AG09309 (cell line): Measurements from ENCODE around the gene MIB1.
A peak's percentile ranks its signal among the peaks of the same experiment; 100 is the strongest.
"Not testable (repeated sequence)": the region's sequence is repeated elsewhere in the genome, so short reads cannot be mapped to it uniquely, and the experiment has no call there.

Experiments used
- DNase-seq: peaks from one replicate; pipeline ENCODE4 v3.0.0-alpha.2; 2010; ENCODE audit warnings: low read depth
- H3K4me3 ChIP-seq: 2 replicates; pipeline ENCODE4 v1.5.1; 2011; ENCODE audit warnings: mild to moderate bottlenecking, low read depth, low read length, moderate library complexity; ENCODE audit not compliant: control insufficient read depth
- TF ChIP-seq, protein P1 (sequence below): IDR thresholded peaks from 2 replicates; pipeline ENCODE4 v1.5.1; 2011; ENCODE audit warnings: mild to moderate bottlenecking, low read depth, low read length, inconsistent platforms; ENCODE audit not compliant: insufficient read depth, control insufficient read depth; ENCODE audit errors: missing control alignments

The MIB1 gene

DNA sequence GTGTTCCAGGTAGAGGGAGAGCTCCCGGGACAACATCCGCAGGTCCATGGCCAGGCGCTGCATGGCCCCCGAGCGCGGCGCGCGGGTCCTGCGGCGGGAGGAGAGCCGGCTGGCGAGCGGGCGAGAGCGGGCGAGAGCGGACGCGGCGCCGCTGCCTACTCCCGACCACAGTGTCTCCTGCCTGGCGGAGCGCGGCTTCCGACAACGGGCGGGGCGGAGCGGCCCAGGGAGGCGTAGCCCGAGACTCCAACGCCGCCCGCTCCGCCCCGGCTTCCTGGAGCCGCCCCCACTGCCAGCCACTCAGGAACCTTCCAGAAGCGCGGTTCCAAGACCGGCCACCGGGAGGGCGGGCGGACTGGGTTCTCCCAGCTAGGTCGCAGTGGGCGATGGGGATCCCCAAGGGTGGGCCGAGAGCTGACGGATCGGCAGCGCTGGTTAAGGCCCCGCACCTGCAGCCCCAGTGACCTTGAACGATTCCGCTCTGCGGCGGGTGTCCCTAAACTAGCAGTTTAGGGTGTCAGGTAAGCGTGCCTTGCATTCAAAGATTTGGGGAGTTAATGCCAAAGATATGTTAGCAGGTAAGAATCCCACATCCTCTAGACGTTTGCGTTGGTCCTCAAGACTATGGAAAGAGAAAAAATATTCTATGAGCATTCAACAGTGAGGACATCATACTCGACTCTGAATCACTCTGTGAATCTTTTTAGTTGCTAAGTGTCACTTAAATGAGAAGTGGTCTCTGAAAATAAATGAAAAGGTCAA, 35.8 kb upstream of the MIB1 start, which contains the start of gene ABHD3:
Gene ABHD3, minus strand, starts transcription at position 172 of the 762 bp plus-strand sequence. Its CDS starts 109 bp downstream, at position 63.
- TF ChIP-seq, protein P1, sequence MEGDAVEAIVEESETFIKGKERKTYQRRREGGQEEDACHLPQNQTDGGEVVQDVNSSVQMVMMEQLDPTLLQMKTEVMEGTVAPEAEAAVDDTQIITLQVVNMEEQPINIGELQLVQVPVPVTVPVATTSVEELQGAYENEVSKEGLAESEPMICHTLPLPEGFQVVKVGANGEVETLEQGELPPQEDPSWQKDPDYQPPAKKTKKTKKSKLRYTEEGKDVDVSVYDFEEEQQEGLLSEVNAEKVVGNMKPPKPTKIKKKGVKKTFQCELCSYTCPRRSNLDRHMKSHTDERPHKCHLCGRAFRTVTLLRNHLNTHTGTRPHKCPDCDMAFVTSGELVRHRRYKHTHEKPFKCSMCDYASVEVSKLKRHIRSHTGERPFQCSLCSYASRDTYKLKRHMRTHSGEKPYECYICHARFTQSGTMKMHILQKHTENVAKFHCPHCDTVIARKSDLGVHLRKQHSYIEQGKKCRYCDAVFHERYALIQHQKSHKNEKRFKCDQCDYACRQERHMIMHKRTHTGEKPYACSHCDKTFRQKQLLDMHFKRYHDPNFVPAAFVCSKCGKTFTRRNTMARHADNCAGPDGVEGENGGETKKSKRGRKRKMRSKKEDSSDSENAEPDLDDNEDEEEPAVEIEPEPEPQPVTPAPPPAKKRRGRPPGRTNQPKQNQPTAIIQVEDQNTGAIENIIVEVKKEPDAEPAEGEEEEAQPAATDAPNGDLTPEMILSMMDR: peak; percentile 43
- DNase-seq: peak; percentile 35
- H3K4me3 ChIP-seq: peak within 1 kb of the TSS; percentile 84

DNA sequence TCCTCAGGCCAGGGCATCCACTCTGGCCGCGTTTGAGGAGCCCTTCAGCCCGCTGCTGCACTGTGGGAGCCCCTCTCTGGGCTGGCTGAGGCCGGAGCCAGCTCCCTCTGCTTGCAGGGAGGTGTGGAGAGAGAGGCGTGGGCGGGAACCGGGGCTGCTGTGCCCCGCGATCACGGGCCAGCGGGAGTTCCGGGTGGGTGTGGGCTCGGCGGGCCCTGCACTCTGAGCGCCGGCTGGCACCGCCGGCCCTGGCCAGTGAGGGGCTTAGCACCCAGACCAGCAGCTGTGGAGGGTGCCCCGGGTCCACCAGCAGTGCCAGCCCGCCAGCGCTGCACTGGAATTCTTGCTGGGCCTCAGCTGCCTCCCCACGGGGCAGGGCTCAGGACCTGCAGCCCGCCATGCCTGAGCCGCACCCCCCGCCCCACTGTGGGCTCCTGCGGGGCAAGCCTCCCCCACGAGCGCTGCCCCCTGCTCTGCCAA, 34.2 kb upstream of the MIB1 start:
- no peak overlapping the region for H3K4me3 ChIP-seq
- DNase-seq: no peak
- TF ChIP-seq, protein P1: no peak

DNA sequence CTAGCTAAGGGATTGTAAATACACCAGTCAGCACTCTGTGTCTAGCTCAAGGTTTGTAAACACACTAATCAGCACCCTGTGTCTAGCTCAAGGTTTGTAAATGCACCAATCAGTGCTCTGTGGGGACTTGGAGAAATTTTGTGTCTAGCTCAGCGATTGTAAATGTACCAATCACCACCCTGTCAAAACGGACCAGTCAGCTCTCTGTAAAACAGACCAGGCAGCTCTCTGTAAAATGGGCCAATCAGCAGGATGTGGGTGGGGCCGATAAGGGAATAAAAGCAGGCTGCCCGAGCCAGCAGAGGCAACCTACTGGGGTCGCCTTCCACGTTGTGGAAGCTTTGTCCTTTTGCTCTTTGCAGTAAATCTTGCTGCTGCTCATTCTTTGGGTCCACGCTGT, 33.5 kb upstream of the MIB1 start:
- not testable (repeated sequence) for H3K4me3 ChIP-seq, DNase-seq

DNA sequence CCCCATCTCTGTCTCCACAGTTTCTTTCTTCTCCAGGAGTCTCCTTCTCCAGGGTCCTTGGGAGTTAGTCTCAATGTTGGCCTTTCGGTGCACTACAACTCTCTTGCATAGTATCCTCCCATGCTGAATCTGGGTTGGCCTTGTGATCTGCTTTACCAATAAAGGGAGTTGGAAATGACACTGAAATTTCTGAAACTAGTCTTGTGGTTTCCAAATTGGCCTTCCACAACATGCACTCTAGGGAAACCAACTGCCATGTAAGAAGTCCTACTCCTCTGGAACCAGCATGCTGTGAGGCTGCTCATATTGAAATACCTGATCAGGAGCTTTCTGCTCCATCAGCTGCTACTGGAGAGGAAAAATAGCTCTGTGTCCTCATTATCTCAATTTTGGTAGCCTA, 26.1 kb upstream of the MIB1 start:
- DNase-seq: no peak
- TF ChIP-seq, protein P1: no peak
- H3K4me3 ChIP-seq: no peak overlapping the region

DNA sequence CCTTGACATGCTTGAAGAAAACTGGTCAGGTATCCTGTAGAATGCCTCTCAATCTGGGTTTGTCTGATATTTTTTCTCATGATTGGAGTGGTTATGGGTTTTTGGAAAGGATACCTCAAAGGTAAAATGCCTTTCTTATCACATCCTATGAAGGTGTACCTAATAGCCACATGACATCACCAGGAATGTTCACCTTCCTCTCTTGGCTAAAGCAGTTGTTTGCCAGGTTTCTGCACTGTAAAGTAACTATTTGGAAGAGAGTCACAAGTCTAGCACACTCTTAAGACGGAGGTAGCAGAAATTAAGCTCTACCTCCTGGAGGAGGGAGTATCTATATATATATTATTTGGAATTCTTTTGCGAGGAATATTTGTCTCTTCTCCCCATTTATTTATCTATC, 17.9 kb upstream of the MIB1 start:
- H3K4me3 ChIP-seq: no peak overlapping the region
- TF ChIP-seq, protein P1: no peak
- no peak for DNase-seq

DNA sequence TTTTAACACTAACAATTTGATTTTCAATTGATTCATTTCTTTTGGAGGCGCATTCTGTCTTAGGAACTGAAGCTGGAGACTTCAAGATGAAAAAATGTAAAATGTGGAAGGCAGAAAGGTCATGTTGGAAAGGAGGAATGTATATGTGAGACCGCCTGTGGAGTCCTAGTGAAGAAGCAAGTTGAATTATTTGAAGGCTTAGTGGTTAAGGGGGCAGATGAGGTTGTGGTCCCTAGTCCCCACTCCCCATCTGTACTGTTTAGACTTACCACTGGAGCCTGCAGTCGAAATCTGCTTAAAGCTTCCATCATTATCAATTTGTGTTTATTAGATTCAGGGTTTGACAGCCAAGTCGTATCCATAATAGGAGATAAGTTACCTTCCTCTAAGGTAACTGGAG, 15.4 kb upstream of the MIB1 start:
- no peak for DNase-seq
- TF ChIP-seq, protein P1: no peak
- H3K4me3 ChIP-seq: no peak overlapping the region

DNA sequence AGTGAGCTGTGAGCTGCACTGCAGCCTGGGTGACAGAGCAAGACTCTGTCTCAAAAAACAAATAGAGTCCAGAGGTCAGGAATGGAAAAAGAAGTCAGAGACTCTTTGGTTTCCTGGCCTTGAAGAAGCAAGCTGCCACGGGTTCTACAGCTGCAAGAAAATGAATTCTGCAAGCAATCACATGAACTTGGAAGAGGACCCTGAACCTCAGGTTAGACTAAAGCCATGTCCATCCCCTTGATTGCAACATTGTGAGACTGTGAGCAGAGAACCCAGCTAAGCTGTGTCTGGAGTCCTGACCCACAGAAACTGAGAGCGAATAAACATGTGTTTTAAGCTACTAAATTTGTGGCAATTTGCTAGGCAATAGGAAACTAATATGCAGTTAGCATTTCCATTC, 12.9 kb upstream of the MIB1 start:
- no peak for DNase-seq
- TF ChIP-seq, protein P1: no peak
- no peak overlapping the region for H3K4me3 ChIP-seq
